Neural progenitor cell (in vitro differentiated cells): ENCODE measurements around the gene ST8SIA3. TPM values are rescaled to one million over a fixed set of nuclear protein-coding genes. Genes with fewer than 3 reads are reported as not detected.

Experiments used
- DNase-seq: peaks from one replicate; pipeline ENCODE4 v3.0.0-alpha.2; 2016; ENCODE audit warnings: low spot score
- H2AFZ ChIP-seq: fragments of 200-600 bp; sonication (generic); replicated peaks from 2 replicates; pipeline ENCODE4 v1.6.1; 2016; ENCODE audit warnings: antibody characterized with exemption
- H3F3A ChIP-seq: fragments of 200-600 bp; sonication (generic); 2 replicates; pipeline ENCODE4 v1.6.1; 2016; ENCODE audit warnings: antibody characterized with exemption, low read depth
- H3K27ac ChIP-seq: fragments of 200-600 bp; sonication (generic); 2 replicates; pipeline ENCODE4 v1.5.1; 2016; ENCODE audit warnings: mild to moderate bottlenecking
- H3K27me3 ChIP-seq: fragments of 200-600 bp; sonication (generic); 2 replicates; pipeline ENCODE4 v1.6.1; 2016; ENCODE audit warnings: mild to moderate bottlenecking, moderate library complexity
- H3K36me3 ChIP-seq: fragments of 200-600 bp; sonication (generic); 2 replicates; pipeline ENCODE4 v1.5.1; 2016
- H3K4me1 ChIP-seq: fragments of 200-600 bp; sonication (generic); 2 replicates; pipeline ENCODE4 v1.6.1; 2016; ENCODE audit warnings: mixed run types
- H3K4me2 ChIP-seq: fragments of 200-600 bp; sonication (generic); 2 replicates; pipeline ENCODE4 v1.6.1; 2016
- H3K4me3 ChIP-seq: fragments of 200-600 bp; sonication (generic); 2 replicates; pipeline ENCODE4 v1.5.1; 2016
- H3K79me2 ChIP-seq: fragments of 200-600 bp; sonication (generic); 2 replicates; pipeline ENCODE4 v1.6.1; 2016; ENCODE audit warnings: low read depth
- H3K9ac ChIP-seq: fragments of 200-600 bp; sonication (generic); 2 replicates; pipeline ENCODE4 v1.6.1; 2016
- H3K9me3 ChIP-seq: fragments of 200-600 bp; sonication (generic); 2 replicates; pipeline ENCODE4 v1.5.1; 2016; ENCODE audit warnings: low read depth
- H4K20me1 ChIP-seq: fragments of 200-600 bp; sonication (generic); 2 replicates; pipeline ENCODE4 v1.6.1; 2016; ENCODE audit warnings: low read depth
- H3K27ac Mint-ChIP-seq: 3 replicates; pipeline ENCODE4 v1.8.0; 2021; ENCODE audit warnings: mixed read lengths
- H3K27me3 Mint-ChIP-seq: 2 replicates; pipeline ENCODE4 v1.8.0; 2022; ENCODE audit warnings: low read depth, mild to moderate bottlenecking, inconsistent platforms, moderate library complexity, mixed read lengths; ENCODE audit not compliant: insufficient read depth
- H3K36me3 Mint-ChIP-seq: 3 replicates; pipeline ENCODE4 v1.8.0; 2021; ENCODE audit warnings: mixed read lengths
- H3K4me1 Mint-ChIP-seq: 3 replicates; pipeline ENCODE4 v1.8.0; 2021; ENCODE audit warnings: mixed read lengths
- H3K4me3 Mint-ChIP-seq: 3 replicates; pipeline ENCODE4 v1.8.0; 2021; ENCODE audit warnings: mild to moderate bottlenecking, moderate library complexity, mixed read lengths
- H3K9me3 Mint-ChIP-seq: 3 replicates; pipeline ENCODE4 v1.8.0; 2020; ENCODE audit warnings: mixed read lengths
- CTCF ChIP-seq: fragments of 200-600 bp; sonication (generic); IDR thresholded peaks from 2 replicates; pipeline ENCODE4 v1.5.1; 2017; ENCODE audit warnings: antibody characterized with exemption, mild to moderate bottlenecking
- EZH2 ChIP-seq: fragments of 200-600 bp; sonication (generic); IDR thresholded peaks from 2 replicates; pipeline ENCODE4 v1.6.1; 2017; ENCODE audit warnings: antibody characterized with exemption, mild to moderate bottlenecking, moderate library complexity
- EZH2phosphoT487 ChIP-seq: fragments of 200-600 bp; sonication (generic); IDR thresholded peaks from 2 replicates; pipeline ENCODE4 v1.6.1; 2017; ENCODE audit warnings: antibody characterized with exemption
- total RNA-seq: library from RNA; depleted of rRNA; stranded (reverse); fragments of >200 nt; gene quantifications from 2 replicates; pipeline ENCODE4 v1.2.3, GENCODE V29; 2015; ENCODE audit warnings: low replicate concordance

Gene ST8SIA3
- total RNA-seq, 1 donor from 2014 or later = 1.2 TPM

GRCh38 chr18:57397440-57398132, 45.2 kb downstream of the ST8SIA3 start:
- H3K36me3 ChIP-seq = no peaks in the 10 kb centered on the region
- no peaks in the 10 kb centered on the region for H4K20me1 ChIP-seq
- Mint-ChIP-seq H3K27me3 (peaks cover 2% of the 10 kb centered on the region), H3K4me3 (no peak overlapping the region), H3K27ac (no peak overlapping the region), H3K9me3 (peaks cover 7% of the 10 kb centered on the region), H3K36me3 (no peaks in the 10 kb centered on the region), H3K4me1 (no peaks in the 10 kb centered on the region)
- no peaks in the 10 kb centered on the region for H3F3A ChIP-seq
- no peak for TF ChIP-seq CTCF
- TF ChIP-seq EZH2 = no peak
- no peak for TF ChIP-seq EZH2phosphoT487
- H3K4me1 ChIP-seq = no peaks in the 10 kb centered on the region
- peaks cover 4% of the 10 kb centered on the region for H3K27me3 ChIP-seq
- no peak overlapping the region for H3K4me3 ChIP-seq
- no peak for DNase-seq
- no peak overlapping the region for H2AFZ ChIP-seq
- H3K79me2 ChIP-seq = no peaks in the 10 kb centered on the region
- H3K9me3 ChIP-seq = no peaks in the 10 kb centered on the region
- no peak overlapping the region for H3K9ac ChIP-seq
- no peak overlapping the region for H3K27ac ChIP-seq
- no peak overlapping the region for H3K4me2 ChIP-seq

- no peaks in the 10 kb centered on the region for H3F3A ChIP-seq
- H4K20me1 ChIP-seq = no peaks in the 10 kb centered on the region
- TF ChIP-seq EZH2phosphoT487 (no peak), CTCF (no peak), EZH2 (no peak)
Observed at GRCh38 chr18:57404345-57404744, 52.0 kb downstream of the ST8SIA3 start.

GRCh38 chr18:57409650-57410049, 57.3 kb downstream of the ST8SIA3 start:
- H3F3A ChIP-seq = no peaks in the 10 kb centered on the region
- TF ChIP-seq EZH2phosphoT487 (no peak), EZH2 (no peak), CTCF (no peak)
- H3K9ac ChIP-seq = no peak overlapping the region
- no peak overlapping the region for H3K27ac Mint-ChIP-seq
- peaks cover 3% of the 10 kb centered on the region for H3K9me3 Mint-ChIP-seq
- no peaks in the 10 kb centered on the region for H4K20me1 ChIP-seq
- H3K79me2 ChIP-seq = no peaks in the 10 kb centered on the region
- H3K4me1 ChIP-seq = no peaks in the 10 kb centered on the region
- DNase-seq = no peak
- H3K4me2 ChIP-seq = no peak overlapping the region
- H3K4me3 ChIP-seq = no peak overlapping the region
- H3K36me3 ChIP-seq = no peaks in the 10 kb centered on the region
- no peaks in the 10 kb centered on the region for H3K4me1 Mint-ChIP-seq
- H3K9me3 ChIP-seq = no peaks in the 10 kb centered on the region
- peaks cover 39% of the 10 kb centered on the region for H3K27me3 ChIP-seq
- peaks cover 3% of the 10 kb centered on the region for H3K27me3 Mint-ChIP-seq
- H3K4me3 Mint-ChIP-seq = no peak overlapping the region
- H2AFZ ChIP-seq = no peak overlapping the region
- H3K27ac ChIP-seq = no peak overlapping the region
- no peaks in the 10 kb centered on the region for H3K36me3 Mint-ChIP-seq

More at GRCh38 chr18:57404345-57404744, 52.0 kb downstream of the ST8SIA3 start:
- DNase-seq = no peak
- no peaks in the 10 kb centered on the region for H3K4me1 Mint-ChIP-seq
- H3K27ac Mint-ChIP-seq = no peak overlapping the region
- Histone ChIP-seq H2AFZ (no peak overlapping the region), H3K27me3 (peaks cover 16% of the 10 kb centered on the region), H3K4me1 (no peaks in the 10 kb centered on the region), H3K9ac (no peak overlapping the region), H3K36me3 (no peaks in the 10 kb centered on the region), H3K27ac (no peak overlapping the region), H3K4me3 (no peak overlapping the region), H3K4me2 (no peak overlapping the region), H3K9me3 (no peaks in the 10 kb centered on the region), H3K79me2 (no peaks in the 10 kb centered on the region)
- no peaks in the 10 kb centered on the region for H3K9me3 Mint-ChIP-seq
- no peaks in the 10 kb centered on the region for H3K36me3 Mint-ChIP-seq
- peaks cover 2% of the 10 kb centered on the region for H3K27me3 Mint-ChIP-seq
- no peak overlapping the region for H3K4me3 Mint-ChIP-seq
